ENCODE data around the gene RNPS1.

RNPS1 gene, protein sequence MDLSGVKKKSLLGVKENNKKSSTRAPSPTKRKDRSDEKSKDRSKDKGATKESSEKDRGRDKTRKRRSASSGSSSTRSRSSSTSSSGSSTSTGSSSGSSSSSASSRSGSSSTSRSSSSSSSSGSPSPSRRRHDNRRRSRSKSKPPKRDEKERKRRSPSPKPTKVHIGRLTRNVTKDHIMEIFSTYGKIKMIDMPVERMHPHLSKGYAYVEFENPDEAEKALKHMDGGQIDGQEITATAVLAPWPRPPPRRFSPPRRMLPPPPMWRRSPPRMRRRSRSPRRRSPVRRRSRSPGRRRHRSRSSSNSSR

DNA sequence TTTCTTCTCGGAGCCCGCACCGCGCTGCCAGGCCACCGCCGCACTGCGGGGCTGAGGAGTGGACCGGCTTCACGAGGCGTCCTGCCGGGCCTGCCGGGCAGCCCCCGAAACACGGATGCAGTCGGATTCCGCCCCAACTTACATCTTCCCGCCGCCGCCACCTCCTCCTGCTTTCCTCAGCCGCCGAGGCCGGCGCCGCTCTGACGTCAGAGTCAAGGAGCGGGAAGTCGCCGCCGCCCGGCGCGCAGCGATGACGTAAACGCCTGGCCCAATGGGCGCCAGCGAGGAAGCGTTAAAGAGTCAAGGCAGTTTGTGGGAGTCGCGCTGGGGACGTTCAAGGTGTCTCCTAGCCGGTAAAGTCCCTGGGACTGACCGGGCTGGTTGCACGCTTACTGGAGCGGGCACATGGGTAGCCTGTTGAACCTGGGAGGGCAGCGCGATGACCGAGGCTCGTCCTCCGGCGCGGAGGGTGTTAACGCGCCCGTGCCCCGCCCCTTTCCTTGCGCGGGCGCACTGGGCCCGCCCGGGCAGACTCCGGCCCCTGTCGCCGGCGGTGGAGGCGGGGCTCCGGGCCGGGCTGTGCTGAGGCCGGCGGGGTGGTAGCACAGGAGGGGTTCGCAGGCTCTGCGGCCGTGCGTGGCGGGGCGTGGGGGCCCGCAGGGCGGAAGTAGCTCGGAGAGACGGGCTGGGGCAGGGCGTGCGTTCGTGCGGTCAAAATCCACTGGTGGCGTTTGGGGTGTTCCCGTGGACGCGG is at the start of gene RNPS1:
RNPS1 (minus strand) TSS at position 214 of the 754 bp plus-strand sequence. CDS start 3,483 bp downstream, outside the sequence.
- intact Hi-C loops (cut with DNase I) = no loop called here
- peak; percentile 84 to 98 (median 96) for DNase-seq

DNA sequence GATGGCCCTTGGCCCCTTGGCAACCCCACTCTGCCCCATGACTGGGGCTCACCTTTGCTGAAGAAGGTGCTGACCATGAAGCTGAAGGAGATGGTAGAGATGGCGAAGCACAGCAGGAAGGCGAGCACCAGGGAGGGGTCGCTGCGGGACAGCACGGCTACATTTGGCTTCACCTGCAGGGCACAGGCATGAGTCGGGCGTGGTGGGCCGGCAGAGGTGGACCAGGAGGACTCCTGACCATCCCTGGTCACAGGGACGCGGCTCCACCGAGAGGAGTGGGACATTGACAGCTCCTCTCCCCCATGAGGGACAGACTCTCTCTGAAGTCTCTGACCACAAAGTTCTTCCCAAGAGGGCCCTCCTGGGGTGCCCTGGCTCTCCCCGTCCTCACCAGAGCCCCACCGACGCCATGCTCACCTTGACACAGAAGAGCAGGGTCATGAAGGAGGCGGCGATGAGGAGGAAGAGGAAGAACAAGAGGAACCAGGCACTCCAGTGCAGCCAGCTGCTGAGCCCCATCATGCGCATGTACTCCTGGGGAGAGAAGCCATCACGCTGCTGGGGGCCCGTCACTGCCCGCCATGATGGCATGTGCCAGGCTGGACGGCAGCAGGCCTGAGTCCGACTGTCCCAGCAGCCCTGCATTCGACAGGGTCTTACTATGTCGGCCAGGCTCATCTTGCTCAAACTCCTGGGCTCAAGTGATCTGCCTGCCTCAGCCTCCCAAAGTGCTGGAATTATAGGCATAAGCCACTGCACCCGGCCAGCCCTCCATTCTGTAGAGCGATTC is 49.5 kb upstream of the RNPS1 start:
- no peak for DNase-seq
- intact Hi-C loops (cut with DNase I) = no loop called here

DNA sequence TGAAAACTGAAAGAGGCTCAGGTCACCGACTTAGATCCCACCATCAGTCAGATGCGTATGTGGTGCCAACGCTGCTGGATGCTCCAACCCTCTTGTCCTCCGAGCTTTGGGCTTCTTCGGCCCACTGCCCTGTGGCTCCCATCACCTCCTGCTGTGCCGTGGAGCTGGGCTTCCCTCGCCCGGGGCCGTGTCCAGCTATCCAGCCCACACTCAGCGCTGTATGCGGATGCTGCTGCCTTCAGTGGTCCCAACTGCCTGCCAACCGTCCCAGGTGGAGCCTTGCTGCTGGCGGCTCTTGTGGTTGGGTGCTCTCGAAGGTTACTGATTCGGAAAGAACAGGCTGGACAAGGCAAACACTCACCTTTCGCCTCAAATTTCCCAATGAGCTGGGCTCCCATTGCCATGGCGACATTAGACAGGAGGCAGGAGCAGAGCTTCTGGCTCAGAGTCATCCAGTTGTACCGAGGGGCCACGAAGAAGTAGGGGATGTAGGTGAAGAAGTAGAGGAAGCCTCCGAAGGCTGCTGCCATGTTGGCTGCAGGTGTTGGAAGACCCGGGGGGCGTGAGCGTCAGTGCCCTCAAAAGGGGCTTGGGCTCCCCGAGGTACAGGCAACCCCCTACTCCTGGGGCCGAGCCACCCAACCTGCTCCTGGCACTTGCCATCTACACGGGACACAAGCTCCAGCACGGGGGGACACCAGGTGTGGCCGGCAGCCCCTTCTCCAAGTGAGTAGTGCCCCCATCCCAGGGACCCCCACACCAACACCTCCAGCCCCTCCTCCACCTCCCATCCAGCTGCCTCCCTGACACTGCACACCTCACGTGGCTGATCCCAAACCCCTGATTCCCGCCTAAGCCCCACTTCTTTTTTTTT is 40.4 kb upstream of the RNPS1 start:
- no peak for DNase-seq
- intact Hi-C loops (cut with DNase I) = no loop called here

DNA sequence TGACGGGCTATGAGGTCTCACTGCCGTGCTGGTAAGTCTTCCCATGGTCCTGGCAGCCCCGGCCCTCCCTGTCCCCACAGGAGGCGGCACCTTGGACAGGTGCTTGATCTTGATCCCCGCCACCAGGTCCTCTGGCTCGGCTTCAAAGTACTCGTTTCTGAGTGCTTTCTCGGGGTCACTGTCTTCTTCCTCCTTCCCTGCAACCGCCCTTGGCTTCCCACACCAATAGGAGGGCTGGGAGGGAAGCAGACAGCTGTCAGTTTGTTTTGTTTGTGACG is 31.9 kb upstream of the RNPS1 start:
- no peak for DNase-seq
- intact Hi-C loops (cut with DNase I) = no loop called here

DNA sequence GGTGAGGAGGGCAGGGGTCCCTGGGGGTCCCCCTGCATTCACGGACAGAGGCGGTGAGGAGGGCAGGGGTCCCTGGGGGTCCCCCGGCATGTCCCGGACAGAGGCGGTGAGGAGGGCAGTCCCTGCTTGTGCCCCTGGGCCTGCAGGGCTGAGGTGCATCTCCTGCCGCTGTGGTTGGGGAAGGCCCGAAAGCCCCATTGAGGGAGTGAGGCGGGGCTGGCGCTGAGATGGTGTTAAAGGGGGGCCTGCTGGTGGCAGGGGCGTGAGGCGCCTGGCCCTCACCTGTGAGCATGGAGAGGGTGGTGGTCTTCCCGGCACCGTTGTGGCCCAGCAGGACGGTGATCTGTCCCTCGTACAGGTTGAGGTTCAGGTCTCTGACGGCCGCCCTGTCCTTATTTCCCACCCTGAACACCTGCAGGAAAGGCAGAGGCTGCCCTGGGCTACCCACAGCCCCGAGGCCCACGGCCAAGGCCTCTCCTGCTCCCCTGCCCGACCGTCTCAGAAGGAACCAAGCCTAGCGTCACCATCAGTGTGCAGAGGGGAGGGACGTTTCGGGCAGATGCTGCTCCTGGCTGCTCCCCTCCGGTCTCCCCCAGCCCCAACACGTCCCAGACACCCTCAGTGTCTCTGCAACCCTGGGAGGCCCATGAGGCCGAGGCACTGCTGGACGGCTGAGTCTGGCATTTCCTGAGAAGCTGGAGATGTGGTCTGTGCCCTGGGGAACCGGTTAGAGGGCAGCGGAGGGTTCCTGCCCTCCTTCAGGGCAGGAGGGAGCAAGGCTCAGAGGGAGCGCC is 31.4 kb upstream of the RNPS1 start:
- intact Hi-C loops (cut with DNase I) = no loop called here
- DNase-seq = no peak

DNA sequence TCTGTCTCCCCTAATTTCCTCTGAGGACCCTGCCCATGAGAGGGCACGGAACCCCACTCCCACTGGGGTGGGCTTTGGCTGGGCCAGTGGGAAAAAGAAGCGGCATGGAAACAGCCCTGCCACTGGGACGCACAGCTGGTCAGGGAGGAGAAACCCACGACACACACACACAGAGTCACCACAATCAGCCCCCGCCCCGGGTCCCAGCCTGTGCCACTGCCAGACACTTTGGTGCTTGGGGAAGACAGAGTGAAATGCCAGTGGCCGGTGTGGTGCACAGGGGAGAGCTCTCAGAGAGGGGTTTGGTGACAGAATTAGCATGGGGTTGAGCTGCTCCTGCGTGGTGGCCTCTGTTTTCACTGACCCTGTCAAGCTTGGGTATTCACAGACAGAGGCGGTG is 30.7 kb upstream of the RNPS1 start:
- intact Hi-C loops (cut with DNase I) = no loop called here
- no peak for DNase-seq

DNA sequence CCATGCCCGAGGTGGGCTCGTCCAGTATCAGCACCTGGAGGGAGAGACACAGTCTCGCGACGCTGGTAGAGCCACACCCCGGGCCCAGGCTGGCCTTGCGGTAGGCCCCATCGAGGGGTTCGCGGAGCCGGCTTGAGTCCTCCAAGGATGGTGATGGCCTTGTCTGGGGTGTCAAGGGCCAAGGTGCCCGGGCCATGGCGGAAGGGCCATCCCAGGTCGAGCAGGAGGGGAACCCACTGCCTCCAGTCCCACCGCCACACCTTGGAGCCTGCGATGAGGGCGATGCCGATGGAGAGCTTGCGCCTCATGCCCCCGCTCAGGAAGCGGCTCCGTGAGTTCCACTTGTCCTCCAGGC is 29.6 kb upstream of the RNPS1 start:
- no peak for DNase-seq
- intact Hi-C loops (cut with DNase I) = no loop called here

DNA sequence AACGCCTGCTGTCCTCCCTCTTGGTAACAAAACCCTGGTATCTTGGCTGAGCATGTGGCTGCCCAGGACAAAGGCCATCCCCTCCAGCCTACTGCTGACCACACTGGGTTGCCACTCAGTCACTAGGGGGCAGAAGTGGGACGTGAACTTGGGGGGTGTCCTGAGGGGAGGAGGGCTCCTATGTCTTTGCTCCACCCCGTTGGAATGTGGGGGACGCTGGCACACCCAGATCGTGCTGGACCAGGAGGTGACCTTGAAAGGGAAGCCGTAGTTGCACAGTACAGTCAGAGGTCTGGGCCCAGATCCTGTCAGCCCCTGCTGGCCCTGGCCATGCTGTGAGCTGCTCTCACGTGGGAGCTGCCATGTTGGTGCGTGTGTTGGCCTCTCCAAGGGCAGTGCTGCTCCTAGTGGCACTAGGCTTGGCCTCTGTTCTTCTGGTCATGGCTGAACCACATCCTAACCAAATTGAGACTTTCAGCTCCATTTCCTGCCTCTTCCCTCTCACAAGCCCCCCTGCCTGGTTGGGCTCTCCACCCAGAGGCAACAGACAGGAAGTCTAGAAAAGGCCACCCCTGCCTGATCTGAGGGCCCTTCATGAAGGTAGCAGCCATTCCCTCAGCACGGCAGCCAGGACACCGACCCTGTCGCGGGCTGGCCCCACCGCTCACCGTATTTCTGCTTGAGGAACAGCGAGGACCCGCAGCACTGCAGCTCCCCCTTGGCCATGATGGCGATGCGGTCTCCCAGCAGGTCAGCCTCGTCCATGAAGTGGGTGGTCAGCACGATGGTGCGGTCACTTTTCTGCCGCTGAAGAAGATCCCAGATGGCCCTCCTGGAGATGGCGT is 29.0 kb upstream of the RNPS1 start:
- peak in 16 of 42 donors; percentile 11 to 61 (median 26) for DNase-seq
- intact Hi-C loops (cut with DNase I) = no loop called here

DNA sequence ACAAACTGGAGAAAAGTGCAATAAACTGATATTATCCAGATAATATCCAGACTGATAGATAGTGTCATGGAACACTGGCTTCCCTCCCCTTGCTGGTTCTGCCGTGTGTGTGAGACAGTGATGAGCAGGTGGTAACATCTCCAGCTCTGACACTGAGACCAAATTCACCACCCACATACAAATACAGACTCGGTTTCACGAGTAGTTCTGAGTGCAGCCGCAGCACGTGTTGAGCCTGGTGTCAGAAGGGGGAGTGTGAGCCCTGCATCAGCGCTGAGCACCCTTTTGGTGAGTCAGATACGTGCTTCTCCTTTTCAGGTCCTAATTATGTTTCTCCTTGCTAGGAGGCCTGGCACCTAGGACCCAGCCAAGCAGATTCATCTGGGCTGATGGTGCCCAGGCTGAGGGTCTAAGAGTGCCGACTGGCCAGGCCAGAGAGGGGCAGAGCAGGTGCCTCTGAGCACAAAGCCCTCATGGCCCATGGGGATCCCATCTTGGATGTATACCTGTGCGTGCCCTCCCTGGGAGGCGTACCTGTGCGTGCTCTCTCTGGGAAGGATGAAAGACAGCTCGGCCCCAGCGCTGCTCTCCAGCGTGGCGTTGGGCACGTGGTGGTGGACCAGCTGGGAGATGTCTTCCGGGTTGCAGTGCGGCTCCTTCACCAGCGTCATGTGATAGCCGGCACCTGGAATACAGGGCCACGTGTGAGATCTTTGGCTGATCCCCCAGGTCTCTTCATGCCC is 27.3 kb upstream of the RNPS1 start:
- DNase-seq = peak; percentile 47 to 93 (median 78)
- intact Hi-C loops (cut with DNase I) = no loop called here

DNA sequence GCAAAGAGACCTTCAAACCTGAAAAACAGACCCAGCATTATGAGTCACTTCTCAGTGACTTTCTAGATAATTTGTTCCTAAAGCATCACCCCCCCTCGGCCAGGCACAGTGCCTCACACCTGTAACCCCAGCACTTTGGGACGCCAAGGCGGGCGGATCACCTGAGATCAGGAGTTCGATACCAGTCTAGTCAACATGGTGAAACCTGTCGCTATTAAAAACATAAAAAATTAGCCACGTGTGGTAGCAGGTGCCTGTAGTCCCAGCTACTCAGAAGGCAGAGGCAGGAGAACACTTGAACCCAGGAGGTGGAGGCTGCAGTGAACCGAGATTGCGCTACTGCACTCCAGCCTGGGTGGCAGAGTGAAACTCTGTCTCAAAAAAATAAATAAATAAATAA is 24.3 kb upstream of the RNPS1 start:
- no peak for DNase-seq
- intact Hi-C loops (cut with DNase I) = no loop called here

DNA sequence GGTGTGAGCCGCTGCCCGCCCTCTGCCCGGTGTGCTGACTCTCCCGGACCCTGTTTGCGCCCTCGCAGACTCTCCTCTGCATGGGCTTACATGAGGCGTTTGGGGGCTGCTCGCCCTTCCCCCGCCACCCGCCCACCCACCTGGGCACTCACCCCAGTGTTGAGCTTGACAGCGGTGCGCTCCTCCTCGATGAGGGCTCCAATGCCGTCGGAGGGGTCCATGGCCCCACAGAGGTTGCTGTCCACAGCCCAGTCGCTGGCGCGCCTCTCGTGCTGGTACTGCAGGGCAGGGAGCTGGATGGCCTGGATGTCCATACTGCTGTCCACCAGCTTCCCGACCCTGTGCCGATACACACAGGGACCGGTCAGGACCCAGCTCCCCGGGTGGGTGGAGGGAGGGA is 21.4 kb upstream of the RNPS1 start:
- DNase-seq = no peak
- intact Hi-C loops (cut with DNase I) = no loop called here

DNA sequence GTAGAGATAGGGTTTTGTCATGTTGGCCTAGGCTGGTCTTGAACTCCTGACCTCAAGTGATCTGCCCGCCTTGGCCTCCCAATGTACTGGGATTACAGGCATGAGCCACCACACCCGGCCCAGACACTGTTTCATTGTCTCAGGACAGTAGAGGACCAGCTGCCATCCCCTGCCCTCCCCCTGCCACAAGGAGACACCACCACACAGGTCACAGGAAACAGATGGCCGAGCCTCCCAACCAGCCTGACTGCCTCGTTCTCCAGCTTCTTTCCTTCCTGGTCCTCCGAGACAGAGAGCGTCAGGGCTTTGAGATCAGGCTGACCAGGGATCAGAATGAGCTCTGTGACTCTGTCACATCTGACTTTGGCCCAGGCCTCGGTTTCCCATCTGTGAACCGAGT is 20.8 kb upstream of the RNPS1 start:
- intact Hi-C loops (cut with DNase I) = no loop called here
- no peak for DNase-seq

DNA sequence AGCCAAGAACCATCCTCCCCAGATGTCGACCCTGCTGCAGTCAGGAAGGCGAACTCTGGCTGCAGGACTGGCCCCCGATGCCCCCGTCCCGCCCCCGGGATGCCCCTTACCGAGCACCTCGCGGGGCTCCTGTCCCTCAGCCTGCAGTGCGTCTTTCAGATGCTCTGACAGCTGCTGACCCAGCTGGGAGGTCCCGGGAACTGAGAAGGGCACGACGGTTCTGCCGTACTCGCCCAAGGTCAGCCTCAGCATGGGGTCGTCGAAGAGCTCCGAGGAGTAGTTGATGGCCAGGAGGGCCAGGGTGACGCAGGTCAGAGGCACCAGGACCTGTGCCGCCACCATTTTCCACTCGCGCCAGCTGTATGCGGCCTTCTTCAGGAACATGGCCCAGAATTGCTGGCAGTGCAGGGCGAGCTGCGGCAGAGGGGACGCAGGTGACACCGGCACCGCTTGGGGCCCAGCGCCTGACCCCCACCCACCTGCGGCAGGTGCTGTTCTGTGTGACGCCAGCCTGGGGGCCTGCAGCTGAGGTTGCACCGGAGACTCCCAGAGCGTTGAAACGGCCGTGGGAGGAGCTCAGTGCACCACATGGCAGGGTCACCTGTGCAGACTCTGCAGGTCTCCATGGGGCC is 20.1 kb upstream of the RNPS1 start:
- intact Hi-C loops (cut with DNase I) = no loop called here

DNA sequence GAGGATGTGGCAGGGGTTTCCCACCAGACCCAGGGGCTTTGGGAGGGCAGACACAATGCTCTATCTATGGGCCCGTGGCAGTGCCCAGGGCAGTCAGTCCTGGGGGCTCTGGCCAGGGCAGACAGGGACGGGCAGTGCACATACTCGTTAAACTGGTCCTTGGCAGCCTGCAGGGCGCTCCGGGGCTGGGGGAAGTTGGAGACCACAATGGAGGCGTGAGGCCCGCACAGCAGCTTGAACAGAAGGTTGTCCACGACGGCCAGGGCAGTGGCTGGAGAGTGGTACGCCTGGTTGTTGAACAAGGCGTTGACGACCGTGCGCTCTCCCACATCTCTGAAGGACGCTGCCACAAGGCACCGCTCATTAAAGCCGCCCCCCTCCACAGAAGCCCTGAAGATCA is 18.6 kb upstream of the RNPS1 start:
- intact Hi-C loops (cut with DNase I) = no loop called here
- no peak for DNase-seq

More for the DNA sequence above, 20.1 kb upstream of the RNPS1 start:
- no peak for DNase-seq

DNA sequence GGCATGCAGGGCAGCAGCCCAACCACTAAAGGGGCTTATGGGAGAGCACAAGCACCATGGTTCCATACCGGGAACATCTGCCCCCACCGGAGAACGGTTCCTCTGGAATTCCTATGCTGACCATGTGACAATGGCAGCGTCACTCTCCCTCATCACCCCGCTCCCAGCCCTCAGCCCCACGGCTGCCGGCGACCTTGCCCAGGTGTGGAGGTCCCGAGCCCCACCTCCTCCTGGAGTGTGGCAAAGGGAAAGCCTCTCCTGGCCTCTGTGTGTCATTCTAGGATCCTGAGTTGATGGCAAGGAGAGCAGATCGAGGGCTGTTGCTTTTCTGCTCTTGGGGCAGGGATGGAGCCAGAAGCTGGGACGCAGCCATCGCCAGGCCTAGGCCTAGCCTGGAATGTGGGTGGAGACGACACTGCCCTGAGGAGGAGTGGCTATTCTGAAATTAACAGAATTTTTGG is 17.8 kb upstream of the RNPS1 start:
- DNase-seq = no peak
- intact Hi-C loops (cut with DNase I) = no loop called here

DNA sequence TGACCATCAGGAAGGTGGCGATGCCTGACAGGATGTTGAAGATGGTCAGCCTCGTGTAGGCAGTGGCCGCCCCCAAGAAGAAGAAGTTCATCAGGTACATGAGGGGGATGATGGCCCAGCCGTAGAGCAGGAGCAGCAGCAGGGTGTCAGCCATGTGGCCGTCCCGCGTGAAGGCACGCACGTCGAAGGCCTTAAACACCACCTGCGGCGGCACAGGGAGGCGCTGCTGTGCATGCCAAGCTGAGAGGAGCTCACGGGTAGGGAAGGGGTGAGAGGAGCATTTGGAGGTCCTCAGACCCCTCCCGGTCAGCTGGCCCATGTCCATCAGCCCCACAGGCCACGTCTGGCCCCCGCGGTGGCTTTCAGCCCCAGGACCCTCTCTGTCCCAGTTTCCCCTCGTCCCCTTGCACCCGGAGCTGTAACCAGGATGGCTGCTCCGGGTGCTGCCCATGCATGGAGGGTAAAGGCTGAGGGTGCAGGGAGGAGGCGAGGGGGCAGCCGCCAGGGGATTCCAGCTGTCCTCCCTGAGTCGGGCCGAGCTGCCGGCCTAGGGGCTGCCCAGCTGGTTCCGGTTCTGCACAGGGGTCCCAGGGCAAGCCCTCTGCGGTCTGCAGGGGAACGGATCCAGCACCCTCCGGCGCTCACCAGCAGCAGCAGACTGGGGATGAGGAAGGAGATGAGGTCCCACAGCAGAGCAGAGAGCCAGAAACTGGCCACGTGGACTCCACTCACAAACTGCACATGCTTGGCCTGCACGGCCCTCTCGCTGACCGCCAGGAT is 17.1 kb upstream of the RNPS1 start:
- intact Hi-C loops (cut with DNase I) = no loop called here
- DNase-seq = no peak
